Measurements from ENCODE around the gene WDFY2. TPM values are rescaled to one million over a fixed set of nuclear protein-coding genes. Genes with fewer than 3 reads are reported as not detected.

WDFY2 gene
- polyA plus RNA-seq, 3 donors: 6.5 to 40.1 (median 9.1) TPM

DNA sequence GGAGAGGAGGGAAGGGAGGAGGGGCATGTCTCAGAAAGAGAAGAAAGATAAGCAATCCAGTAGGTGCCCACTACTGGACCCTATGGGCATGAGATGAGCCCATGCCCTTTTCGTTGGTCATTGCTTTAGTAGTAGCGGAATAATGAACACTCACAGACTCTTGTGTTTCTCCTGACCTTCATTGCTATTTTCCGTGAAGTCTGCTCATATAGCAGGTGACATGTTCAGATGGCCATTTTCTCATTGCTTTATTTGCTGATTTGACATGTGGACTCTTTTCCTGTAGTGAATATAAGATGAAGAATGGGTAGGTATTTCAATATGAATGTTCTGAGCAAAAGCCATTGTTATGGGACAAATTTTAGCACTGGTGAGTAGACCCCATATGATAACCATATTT lies 16.4 kb downstream of the WDFY2 start:
- peak overlapping the region in 6 of 7 donors; percentile 79 to 96 (median 82) for H3K27ac Mint-ChIP-seq
- H3K4me3 ChIP-seq (replicated peaks in 1 of 3; ENCODE audit: low read depth in 2 of 3, low read length in 3 of 3): peak overlapping the region in 1 of 3 experiments; percentile 9
- peaks cover 72% of the 10 kb centered on the region for H3K4me1 Mint-ChIP-seq
- peaks cover 0 to 2% (median 0%) of the 10 kb centered on the region in 7 donors for H3K9me3 Mint-ChIP-seq
- intact Hi-C loops (cut with micrococcal nuclease): no loop called here
- TF ChIP-seq, protein P1, sequence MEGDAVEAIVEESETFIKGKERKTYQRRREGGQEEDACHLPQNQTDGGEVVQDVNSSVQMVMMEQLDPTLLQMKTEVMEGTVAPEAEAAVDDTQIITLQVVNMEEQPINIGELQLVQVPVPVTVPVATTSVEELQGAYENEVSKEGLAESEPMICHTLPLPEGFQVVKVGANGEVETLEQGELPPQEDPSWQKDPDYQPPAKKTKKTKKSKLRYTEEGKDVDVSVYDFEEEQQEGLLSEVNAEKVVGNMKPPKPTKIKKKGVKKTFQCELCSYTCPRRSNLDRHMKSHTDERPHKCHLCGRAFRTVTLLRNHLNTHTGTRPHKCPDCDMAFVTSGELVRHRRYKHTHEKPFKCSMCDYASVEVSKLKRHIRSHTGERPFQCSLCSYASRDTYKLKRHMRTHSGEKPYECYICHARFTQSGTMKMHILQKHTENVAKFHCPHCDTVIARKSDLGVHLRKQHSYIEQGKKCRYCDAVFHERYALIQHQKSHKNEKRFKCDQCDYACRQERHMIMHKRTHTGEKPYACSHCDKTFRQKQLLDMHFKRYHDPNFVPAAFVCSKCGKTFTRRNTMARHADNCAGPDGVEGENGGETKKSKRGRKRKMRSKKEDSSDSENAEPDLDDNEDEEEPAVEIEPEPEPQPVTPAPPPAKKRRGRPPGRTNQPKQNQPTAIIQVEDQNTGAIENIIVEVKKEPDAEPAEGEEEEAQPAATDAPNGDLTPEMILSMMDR (IDR thresholded peaks at IDR 0.05): no peak
- no peak overlapping the region for H3K9ac ChIP-seq (ENCODE audit: insufficient read depth, low read length, poor library complexity, severe bottlenecking)
- H4K20me1 ChIP-seq (ENCODE audit: insufficient read depth, low read length): peaks cover 99% of the 10 kb centered on the region
- H3K4me1 ChIP-seq (ENCODE audit: control insufficient read depth in 1 of 2, insufficient read depth in 2 of 2, low read length in 2 of 2): peaks cover 53 to 71% of the 10 kb centered on the region in 2 donors
- no peak overlapping the region for H2AFZ ChIP-seq (ENCODE audit: insufficient read depth, low read depth, low read length, poor library complexity, severe bottlenecking)
- peak overlapping the region in 1 of 2 donors; percentile 79 for H3K27ac ChIP-seq (ENCODE audit: low read depth in 1 of 2, low read length in 2 of 2)
- H3K9me3 ChIP-seq (replicated peaks in 1 of 2; ENCODE audit: control insufficient read depth in 1 of 2, insufficient read depth in 1 of 2, low read length in 2 of 2): no peaks in the 10 kb centered on the region
- DNase-seq: no peak
- peak overlapping the region; percentile 48 for H3K4me2 ChIP-seq (replicated peaks; ENCODE audit: extremely low read depth, low read length, poor library complexity, severe bottlenecking)
- 95% methylated on average over 2 of the region's 3 CpGs for WGBS (ENCODE audit: insufficient coverage)
- no peaks in the 10 kb centered on the region for H3K27me3 Mint-ChIP-seq (ENCODE audit: low read depth in 3 of 3)
- no peaks in the 10 kb centered on the region for H3K27me3 ChIP-seq (ENCODE audit: control insufficient read depth in 2 of 2, insufficient read depth in 2 of 2, low read length in 2 of 2)
- H3K79me2 ChIP-seq (ENCODE audit: insufficient read depth, low read length): peaks cover 100% of the 10 kb centered on the region
- H3K4me3 Mint-ChIP-seq: no peak overlapping the region
- H3K36me3 Mint-ChIP-seq: peaks cover 2 to 16% of the 10 kb centered on the region in 2 donors
- peaks cover 0 to 8% of the 10 kb centered on the region in 2 donors for H3K36me3 ChIP-seq (replicated peaks in 1 of 2; ENCODE audit: control insufficient read depth in 1 of 2, insufficient read depth in 2 of 2, low read length in 2 of 2)

DNA sequence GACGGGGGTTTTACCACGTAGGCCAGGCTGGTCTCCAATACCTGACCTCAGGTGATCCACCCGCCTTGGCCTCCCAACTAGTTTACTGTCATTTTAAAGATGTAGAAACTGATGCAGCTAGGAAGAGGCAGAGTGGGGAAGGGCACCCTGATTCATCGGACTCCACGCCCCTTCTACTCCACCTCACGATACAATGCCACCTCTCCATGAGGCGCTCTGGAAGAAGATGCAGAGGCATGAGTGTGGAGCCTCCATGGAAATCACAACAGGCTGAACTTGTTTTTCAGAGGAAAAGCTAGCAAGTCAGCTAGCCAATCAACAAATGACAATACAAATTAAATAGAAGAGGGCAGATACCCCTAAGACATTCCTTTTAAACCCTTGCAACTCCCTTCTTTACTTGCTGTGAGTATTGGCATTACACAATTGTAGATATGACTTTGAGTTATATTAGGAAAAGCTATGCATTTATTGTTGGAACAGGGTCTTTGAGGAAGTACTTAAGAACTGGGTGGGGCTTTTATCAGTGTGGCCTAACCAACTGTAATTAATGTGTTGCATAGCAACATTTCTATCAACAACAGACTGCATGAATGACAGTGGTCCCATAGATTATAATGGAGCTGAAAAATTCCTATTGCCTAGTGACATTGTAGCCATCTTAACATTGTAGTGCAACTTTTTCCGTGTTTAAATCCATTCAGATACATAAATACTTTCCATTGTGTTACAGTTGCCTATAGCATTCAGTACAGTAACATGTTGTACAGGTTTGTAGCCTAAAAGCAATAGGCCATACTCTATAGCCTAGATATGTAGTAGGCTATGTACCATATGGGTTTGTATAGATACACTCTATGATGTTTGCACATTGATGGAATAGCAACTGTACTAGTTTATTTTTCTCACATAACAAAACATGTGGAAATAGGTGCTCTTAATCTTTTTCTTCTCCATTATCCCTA lies 17.6 kb downstream of the WDFY2 start:
- Mint-ChIP-seq H3K9me3 (peaks cover 0 to 2% (median 0%) of the 10 kb centered on the region in 7 donors), H3K27ac (peak overlapping the region; percentile 65 to 96 (median 88)), H3K4me1 (peaks cover 65% of the 10 kb centered on the region), H3K36me3 (peaks cover 2 to 16% of the 10 kb centered on the region in 2 donors), H3K4me3 (peak overlapping the region in 1 of 2 donors; percentile 26), H3K27me3 (ENCODE audit: low read depth in 3 of 3) (no peaks in the 10 kb centered on the region)
- no CpG with 5 or more reads among the region's 8 CpGs for WGBS (ENCODE audit: insufficient coverage)
- Histone ChIP-seq H2AFZ (ENCODE audit: insufficient read depth, low read depth, low read length, poor library complexity, severe bottlenecking) (no peak overlapping the region), H3K9ac (ENCODE audit: insufficient read depth, low read length, poor library complexity, severe bottlenecking) (no peak overlapping the region), H3K9me3 (replicated peaks in 1 of 2; ENCODE audit: control insufficient read depth in 1 of 2, insufficient read depth in 1 of 2, low read length in 2 of 2) (no peaks in the 10 kb centered on the region), H3K4me3 (replicated peaks in 1 of 3; ENCODE audit: low read depth in 2 of 3, low read length in 3 of 3) (peak overlapping the region in 1 of 3 experiments; percentile 45), H3K27ac (ENCODE audit: low read depth in 1 of 2, low read length in 2 of 2) (peak overlapping the region; percentile 55 to 79), H3K4me2 (replicated peaks; ENCODE audit: extremely low read depth, low read length, poor library complexity, severe bottlenecking) (peak overlapping the region; percentile 45), H3K79me2 (ENCODE audit: insufficient read depth, low read length) (peaks cover 100% of the 10 kb centered on the region), H4K20me1 (ENCODE audit: insufficient read depth, low read length) (peaks cover 97% of the 10 kb centered on the region), H3K4me1 (ENCODE audit: control insufficient read depth in 1 of 2, insufficient read depth in 2 of 2, low read length in 2 of 2) (peaks cover 41 to 59% of the 10 kb centered on the region in 2 donors), H3K36me3 (replicated peaks in 1 of 2; ENCODE audit: control insufficient read depth in 1 of 2, insufficient read depth in 2 of 2, low read length in 2 of 2) (peaks cover 0 to 8% of the 10 kb centered on the region in 2 donors), H3K27me3 (ENCODE audit: control insufficient read depth in 2 of 2, insufficient read depth in 2 of 2, low read length in 2 of 2) (no peaks in the 10 kb centered on the region)
- TF ChIP-seq, protein P1 (IDR thresholded peaks at IDR 0.05): no peak
- intact Hi-C loops (cut with micrococcal nuclease): no loop called here
- peak; percentile 21 to 51 (median 44) for DNase-seq
